HG02642 (cell line): ENCODE data around the gene CTDSPL.
"Not testable (repeated sequence)": the region's sequence is repeated elsewhere in the genome, so short reads cannot be mapped to it uniquely, and the experiment has no call there.

Experiments
- ATAC-seq: cut with Tn5 transposase; IDR thresholded peaks from one replicate; pipeline ENCODE4 v1.9.1; 2021; ENCODE audit warnings: mild to moderate bottlenecking; ENCODE audit not compliant: unreplicated experiment, poor library complexity

CTDSPL gene

DNA sequence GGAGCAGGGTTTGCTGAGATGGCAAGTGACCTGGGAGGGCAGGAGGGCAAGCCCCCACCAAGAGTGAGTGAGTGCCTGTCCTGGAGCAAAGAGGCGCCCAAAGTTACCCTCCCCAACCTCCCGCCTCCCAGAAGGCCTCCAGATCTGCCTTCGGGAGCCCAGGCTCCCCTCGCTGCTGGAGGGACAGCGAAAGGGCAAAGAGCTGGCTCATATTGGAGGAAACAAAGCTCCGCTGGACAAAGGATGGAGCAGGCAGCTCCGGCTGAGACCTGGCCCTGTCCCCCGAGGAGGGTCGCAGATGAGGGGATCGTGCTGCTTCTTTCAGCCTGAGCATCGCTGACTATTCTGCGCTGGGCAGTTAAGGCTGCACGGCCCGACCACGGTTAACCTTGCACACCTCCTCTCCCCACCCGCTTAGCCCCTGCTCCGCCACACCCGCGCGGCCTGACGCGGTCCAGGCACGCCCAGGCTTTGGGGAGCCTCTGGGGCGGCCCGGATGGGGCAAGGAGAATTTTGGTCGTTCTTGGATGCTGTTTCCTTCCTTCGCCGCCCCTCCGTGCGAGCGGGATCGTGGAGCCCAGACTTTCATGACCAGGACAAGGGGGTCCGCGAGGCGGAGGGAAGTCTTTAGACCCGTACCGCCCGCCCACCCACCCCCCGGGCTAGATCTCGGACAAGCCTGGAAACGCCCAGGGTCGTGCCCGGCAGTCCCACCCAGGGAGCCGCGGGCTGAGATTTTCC, 167.1 kb downstream of the CTDSPL start:
- no peak for ATAC-seq

DNA sequence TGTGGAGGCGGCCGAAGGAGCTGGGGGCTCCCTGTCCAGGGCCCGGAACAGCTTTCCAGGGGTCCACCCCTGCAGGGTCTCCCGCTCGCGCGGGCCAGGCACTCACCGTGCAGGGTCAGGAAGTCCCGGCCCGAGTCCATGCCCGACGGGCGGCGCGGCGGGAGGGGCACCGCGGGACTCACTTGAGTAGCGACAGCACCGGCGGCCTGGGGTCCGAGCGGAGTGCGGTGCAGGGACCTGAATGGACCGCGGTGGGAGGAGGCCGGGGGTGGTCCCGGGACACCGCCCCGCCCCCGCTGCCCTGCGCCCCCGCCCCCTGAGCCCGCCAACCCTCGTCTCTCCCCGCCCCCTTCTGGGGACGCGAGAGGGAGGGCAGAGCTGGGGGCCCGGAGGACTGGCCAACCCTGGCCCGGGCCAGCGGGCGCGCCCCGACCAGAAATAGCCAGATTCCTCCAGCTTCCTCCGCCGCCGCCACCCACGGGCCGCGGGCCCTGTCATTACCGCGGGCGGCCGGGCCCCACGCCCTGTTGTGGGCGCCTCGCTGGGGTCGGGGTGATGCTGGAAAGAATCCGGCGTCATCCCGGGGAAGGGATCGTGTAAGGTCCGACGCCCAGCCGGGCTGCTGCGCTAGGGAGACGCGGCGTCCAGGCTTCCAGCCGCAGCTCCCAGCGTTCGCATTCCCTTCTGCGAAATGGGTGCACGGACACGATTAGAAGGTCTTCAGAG, 167.9 kb downstream of the CTDSPL start, which contains the start of gene PLCD1:
PLCD1 (minus strand) TSS at position 243 of the 726 bp plus-strand sequence; CDS start at position 140, 103 bp downstream.
- no peak for ATAC-seq

DNA sequence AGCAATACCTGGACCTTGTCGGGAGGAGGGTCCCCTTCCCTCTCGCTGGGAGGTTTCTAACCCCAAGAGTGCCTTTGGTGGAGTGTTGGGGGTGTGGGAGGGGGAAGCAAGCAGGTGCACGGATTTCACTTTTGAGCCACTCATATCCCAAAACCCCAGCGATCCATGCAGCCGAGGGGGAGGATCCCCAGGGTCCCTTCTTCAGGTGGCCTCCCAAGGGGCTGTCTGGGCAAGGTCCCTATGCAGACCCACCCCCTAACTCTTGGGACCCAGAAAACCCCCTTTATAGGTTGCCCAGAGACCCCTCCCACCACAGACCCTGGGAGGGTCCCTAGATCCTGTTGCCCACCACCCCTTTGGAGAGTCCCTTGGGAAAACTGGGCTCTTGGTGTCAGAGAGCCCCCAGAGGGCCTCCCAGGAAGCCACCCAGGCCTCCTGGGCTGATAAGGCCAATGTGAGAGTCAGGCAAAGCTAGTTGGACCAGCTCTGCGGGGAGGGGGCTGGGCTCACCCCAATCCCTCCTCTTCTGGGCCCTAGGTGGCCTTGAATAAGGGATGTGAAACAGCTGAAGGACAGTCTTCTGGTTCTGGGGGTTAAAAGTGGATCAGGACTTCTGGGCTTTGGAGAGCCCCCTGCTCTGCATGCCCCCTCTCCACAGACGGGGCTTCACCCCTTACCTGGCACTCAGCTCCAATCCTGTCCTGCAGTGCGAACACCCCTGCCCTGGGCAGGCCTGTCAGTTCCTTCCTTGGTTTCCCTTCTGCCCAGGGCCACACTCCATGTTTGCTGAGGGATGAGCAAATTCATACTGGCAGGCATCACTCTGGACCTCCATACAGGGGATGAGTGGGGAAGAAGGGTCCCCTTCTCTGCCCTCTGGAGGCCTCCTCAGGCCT, 168.7 kb downstream of the CTDSPL start:
- no peak for ATAC-seq

DNA sequence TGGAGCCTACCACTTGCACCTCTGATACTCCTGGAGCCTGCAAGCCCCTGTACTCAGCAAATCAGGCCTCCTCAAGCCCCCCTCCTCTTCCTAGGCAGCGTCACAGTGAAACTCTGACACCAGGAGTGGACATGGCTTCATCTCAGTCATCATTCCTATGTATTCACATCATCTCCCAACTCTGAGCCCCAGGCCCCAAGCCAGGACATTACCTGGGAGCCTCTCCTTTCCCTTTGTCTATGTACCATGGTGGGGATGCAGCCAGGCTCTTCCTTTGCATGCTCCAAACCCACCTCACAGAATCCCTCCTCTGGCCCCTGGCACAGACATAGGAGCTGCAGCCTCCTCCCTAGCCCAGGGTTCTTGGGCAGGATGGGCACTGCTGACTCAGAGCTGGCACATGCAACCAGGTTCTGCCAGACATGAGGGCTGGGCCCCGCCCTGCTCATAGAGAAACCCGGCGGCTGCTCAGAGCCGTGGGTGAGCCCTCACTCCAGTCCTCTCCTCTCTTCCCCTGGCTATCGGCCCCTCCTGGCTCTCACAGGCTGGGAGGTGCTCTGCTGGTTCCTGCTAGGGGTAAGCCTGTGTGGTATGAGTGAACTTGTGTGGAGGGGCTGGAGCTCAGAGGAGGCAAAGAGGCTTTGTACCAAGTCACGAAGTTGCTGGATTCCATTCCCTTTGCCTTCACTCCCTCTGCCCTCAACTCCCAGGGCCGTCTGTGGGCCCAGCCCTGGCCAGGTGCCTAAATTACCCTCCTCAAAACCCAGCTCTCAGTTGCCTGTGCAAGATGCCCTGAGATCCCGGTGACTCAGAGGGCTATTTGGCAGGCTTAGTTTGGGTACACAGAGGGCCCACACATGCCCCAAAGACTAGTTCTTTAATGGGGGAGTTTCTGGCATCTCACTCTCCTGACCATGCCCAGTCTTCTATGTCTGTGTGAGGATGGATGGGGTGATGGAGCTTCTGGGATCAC, 169.6 kb downstream of the CTDSPL start:
- ATAC-seq = no peak

DNA sequence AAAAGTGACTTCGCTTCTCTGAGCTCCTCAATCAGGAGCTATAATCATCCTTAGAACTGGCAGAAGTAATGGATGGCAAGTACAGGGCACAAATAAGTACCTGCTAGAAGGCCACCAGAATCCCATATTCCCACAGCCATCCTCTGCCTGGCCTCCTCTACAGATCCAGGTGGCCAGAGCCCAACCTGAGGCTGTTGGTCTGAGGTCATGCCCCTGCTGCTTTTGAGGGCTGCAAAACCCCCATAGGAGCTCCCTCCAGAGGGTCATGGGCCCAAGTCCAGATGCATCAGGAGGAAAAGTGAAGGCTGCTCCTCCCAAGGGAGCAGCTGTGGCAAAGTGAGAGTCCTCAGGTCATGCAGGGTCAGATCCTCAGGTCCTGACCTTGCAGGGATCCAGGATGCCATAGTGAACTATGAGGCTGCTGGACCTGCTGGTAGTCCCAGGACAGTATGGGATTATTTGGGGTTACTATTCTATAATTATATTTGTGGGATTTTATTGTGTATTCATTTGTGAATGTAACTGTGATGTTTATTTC, 170.7 kb downstream of the CTDSPL start:
- no peak for ATAC-seq

DNA sequence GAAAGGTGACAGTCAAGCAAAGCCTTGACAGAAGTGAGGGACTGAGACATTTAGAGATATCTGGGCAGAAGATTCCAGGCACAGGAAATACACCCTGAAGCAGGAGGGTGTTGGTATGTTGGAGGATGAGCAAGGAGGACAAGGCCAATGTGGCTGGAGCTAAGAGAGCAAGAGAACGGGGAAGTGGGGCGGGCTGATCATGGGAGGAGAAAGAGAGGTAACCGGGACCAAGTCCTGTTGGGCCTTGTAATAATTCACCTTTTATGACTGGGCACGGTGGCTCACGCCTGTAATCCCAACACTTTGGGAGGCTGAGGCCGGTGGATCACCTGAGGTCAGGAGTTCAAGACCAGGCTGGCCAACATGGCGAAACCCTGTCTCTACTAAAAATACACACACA, 171.9 kb downstream of the CTDSPL start:
- not testable (repeated sequence) for ATAC-seq
